SU-DHL-6 (cell line): ENCODE measurements around the gene TAPT1.

Experiments used
- CTCF ChIP-seq: fragments of 200-600 bp; sonication (generic); IDR thresholded peaks from one replicate; pipeline ENCODE4 v1.5.1; 2017; ENCODE audit warnings: antibody characterized with exemption, mild to moderate bottlenecking, low read length, moderate library complexity; ENCODE audit not compliant: insufficient read depth, poor library complexity, severe bottlenecking
- EZH2phosphoT487 ChIP-seq: fragments of 200-600 bp; sonication (generic), shearing (Covaris generic); conservative IDR thresholded peaks from 2 replicates; pipeline ENCODE4 v1.6.1; 2018; ENCODE audit warnings: mild to moderate bottlenecking, antibody characterized with exemption, low read length, moderate library complexity, mixed read lengths

- TF ChIP-seq CTCF (no peak), EZH2phosphoT487 (no peak)
These were observed 33.1 kb upstream of the TAPT1 start for GRCh38 chr4:16259241-16259888.
